Embryonic facial prominence (tissue), 1 donor: Measurements from ENCODE around the gene SCAF11.

Source experiments
- DNase-seq: peaks from one replicate; pipeline ENCODE4 v3.0.0-alpha.2; 2016; ENCODE audit errors: extremely low spot score

Gene SCAF11

DNA sequence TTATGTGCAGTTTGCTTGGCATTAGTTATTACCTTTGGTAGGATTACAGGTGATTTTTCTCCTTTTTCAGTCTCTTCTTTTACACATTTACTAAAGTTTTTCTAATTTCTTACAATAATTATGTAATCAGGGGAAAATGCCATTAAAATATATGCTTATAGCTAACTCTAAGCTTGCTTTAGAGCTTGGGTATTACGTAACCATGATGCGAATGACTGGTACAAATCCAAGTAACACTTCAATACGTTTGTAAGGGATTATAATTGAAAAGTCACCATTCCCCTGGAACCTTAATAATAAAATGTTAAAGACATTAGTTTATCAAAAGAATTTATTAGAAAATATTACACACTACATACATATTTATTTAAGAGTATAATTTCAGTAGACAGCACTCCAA, 71.6 kb downstream of the SCAF11 start:
- DNase-seq = no peak

DNA sequence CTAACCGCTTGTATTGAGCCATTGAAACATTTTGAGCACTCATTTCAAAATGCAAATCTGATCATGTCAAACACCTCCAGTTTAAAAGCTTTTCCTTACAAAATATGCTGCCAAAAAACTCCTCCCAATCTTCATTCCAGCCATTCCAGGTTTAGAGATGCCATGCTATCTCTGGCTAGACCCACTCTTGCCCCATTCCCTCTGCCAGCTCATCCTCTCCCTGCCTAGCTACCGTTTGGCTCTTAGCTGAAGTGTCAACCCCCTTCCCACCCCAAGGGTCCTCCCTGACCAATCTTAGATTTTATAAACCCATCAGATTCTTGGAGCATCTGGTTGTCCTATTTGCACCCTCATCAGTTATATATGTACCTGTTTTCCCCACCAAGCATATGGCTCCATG, 75.0 kb downstream of the SCAF11 start:
- no peak for DNase-seq

DNA sequence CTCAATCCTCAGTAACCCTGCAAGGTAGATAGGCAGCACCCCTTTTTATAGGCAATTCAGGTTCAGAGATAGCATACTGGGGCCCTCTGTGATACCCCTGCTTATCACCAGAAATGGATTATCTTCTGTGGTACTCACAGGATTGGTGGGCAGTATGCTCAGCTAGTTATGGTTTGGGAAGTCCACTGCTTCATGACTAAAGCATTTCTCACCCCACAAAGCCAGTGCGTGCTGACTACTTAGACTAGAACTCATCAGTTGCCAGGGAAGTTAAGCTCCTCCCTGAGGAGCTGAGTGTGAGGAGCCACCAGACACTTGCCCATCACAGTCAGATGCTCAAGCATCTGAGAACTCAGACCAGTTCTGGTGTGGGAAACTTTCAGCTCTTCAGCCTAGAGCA, 76.3 kb downstream of the SCAF11 start:
- no peak for DNase-seq

DNA sequence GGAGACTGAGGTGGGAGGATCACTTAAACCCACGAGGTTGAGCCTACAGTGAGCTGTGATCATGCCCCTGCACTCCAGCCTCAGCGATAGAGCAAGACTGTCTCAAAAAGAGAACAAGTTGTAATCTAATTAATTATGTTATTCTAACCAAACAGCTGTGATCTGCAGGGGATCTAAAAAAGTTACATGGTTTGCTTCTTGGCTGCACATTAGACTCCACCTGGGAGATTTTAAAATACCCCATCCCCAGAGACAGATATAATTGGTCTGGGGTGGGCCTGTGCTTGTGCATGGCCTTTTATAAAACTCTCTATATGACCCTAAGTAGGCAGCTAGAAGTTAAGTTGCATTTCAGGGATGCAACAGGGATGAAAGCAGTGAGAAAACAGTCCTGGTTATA, 76.7 kb downstream of the SCAF11 start:
- no peak for DNase-seq

DNA sequence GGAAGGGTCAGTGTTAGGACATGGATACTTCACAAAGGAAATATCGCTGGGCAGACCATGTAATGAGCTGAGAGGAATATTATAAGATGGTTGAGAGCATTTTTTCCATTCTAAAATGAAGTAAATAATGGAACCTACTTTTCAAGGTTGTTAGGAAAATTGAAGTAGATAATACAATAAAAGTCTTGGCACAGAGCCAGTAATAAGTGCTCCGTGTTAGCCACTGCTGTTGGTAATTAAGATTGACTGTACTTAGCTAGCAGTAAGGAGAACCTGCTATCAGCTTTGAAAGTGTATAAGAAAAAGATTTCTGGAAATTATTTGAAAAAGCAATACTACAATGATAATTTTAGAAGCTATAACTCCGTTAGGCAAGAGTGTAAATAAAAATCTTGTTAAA, 77.6 kb downstream of the SCAF11 start:
- DNase-seq = no peak

DNA sequence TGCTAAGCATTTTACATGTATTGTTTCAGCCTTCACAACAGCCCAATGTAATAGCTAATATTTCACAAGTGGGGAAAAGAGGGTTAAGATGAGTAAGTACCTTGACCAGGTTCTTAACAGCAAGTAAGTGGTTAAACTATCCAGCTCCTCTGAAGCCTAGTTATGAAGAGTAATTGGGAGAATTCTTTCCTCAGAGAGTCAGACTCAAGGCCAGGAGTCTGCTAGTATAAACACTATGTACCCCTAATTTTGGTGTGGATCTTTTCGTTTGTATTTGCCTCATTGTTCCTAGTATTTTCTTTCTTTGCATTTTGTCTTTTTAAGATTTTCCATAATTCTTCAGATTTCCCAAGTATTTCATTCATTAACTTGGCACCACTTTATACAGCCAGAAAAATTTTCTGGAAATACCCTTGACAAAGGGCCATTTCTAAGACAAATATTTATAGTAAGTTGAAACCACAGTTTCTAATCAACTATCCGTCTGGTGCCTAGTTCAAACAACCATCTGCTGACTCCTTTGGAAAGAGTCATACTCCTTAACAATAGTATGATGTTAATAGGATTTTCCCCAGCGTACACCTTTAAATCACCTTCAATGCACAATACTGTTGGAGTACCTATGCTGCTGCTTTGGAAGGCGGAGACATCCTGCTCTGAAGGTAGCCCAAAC, 81.2 kb downstream of the SCAF11 start:
- DNase-seq = no peak

DNA sequence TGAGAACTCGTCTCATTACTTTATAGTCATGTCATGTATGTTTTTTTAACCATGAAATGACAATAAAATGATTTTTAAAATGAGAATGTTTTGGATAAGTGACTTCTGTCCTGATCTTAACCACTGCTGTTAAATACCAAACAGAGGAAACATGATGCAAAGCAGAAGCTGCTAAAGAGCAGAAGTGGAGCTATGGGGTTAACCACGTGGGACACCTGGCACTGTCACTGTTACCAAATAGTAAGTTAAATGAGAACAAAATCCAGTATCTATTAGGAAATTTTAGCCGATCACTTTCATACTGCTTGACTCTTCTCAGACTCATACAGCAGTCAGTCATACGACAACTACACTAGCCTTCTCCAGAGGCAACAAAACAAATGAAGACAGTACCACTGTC, 82.4 kb downstream of the SCAF11 start:
- no peak for DNase-seq

DNA sequence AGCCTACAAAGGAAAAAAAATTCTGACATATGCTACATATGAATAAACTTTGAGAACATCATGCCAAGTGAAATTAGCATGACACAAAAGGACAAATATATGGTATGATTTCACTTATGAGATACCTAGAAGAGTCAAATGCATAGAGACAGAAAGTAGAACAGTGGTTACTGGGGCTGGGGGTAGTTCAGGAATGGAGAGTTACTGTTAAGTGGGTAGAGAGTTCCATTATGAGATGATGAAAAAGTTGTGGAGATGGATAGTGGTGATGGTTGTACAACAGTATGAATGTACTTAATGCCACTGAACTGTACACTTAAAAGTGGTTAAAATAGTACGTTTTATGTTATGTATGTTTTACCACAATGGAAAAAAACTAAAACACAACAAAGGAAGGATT, 92.3 kb downstream of the SCAF11 start:
- no peak for DNase-seq

DNA sequence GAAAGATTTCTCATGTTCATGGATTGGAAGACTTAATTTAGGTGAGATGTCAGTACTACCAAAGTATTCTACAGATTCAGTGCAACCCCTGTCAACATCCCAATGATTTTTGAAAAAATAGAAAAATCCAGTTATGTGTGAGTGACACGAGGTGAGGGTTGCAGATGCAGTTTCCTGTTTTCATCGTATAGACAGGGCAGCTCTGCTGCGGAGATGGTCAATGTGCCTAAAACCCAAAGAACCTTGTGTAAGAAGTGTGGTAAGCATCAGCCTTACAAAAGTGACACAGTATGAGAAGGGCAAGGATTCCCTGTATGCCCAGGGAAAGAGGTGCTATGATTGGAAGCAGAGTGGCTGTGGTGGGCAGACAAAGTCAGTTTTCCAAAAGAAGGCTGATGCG, 94.4 kb downstream of the SCAF11 start:
- DNase-seq = no peak

DNA sequence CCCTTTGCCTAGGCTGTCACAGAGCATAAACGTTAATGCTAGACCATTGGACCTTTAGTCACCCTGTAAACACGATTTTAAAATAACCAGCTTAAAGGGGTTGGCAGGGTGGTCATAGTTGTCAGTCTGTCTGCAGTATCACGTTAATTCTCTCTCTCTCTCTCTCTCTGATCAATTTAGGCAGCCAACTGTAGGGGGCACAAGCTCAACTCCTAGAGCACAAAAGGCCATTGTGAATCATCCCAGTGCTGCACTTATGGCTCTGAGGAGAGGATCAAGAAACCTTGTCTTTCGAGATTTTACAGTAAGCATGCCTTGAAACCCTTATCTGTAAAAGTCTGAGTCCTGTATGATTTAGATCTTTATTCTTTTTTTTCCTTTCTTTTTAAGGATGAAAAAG, 97.1 kb downstream of the SCAF11 start:
- DNase-seq = no peak

DNA sequence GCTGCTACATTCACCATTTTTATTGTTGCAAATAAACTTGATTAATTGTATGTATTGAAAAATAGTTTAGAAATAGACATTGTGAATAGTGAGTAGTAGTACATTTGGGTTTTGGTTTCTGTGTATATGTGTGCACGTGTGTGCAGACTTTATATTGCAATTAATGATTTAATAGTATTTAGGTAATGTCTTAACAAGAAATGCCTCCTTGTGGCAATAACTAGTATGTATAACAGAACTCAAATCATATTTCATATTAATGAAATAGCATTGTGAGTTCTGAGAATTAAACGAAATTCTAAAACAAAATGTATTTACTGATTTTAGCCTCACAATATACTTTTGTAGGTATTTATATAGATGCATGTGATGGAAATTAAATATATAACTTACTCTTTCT, 100.1 kb downstream of the SCAF11 start:
- DNase-seq = no peak

DNA sequence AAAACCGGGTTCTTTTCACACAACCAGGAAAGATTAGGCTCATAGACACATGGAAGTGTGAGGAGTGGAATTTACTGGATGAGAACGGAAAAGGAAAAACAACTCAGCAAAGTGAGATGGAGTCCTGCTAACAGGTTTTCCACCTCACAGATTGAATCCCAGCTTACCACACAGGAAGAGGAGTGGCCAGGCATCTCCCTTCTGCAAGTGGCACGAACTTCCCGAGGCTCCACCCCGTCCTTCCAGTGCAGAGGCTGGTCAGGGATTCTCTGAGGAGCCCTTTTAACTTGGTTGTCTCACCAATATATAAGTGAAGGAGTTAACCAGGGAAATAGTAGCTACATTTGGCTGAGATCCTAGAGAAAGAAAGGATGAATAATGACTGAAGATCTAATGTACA, 102.8 kb downstream of the SCAF11 start:
- no peak for DNase-seq

DNA sequence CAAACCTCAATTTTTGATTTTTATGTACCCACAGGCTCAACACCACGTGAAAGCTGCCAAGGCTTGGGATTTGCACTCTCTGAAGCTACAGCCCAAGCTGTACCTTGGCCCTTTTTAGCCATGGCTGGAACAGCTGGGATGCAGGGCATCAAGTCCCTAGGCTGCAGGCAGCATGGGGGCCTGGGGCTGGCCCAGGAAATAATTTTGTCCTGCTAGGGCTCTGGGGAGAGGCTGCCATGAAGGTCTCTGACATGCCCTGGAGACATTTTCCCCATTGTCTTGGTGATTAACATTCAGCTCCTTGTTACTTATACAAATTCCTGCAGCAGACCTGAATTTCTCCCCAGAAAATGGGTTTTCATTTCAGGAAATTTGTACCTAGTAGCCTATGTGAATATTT, 103.7 kb downstream of the SCAF11 start:
- no peak for DNase-seq

DNA sequence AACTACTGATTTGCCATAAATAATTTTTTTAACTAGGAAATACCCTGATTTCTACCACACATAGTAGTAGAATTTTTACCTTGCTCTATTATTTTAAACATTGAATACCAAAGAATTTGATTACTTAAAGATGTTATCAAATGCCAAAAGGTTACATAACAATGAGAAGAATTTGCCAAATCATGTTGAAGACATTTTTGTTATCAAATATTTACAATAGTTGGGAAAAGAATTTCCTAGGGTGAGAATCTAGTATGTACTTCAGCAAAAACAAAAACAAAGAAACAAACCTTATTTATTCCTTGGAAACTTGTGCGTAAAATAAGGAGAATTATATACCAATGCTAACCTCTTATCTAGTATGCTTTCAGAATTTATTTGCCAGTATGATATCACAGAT, 107.2 kb downstream of the SCAF11 start:
- DNase-seq = no peak

DNA sequence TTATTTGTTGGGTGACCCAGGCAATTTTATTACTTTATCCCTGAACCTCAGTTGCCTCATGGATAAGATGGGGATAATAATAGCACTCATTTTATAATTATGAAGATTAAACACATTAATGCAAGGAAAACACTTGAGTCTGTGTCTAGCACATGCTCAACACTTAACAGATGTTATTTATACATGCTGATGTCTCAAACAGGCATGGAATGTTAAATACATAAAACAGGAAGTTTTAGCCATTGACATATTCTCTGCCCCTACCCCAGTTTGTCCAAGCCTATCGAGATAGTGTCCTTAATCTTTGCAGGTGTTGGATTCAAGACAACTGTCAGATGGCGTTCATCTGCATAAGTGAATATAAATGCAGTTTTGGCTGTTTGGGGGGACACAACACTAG, 109.8 kb downstream of the SCAF11 start:
- no peak for DNase-seq

DNA sequence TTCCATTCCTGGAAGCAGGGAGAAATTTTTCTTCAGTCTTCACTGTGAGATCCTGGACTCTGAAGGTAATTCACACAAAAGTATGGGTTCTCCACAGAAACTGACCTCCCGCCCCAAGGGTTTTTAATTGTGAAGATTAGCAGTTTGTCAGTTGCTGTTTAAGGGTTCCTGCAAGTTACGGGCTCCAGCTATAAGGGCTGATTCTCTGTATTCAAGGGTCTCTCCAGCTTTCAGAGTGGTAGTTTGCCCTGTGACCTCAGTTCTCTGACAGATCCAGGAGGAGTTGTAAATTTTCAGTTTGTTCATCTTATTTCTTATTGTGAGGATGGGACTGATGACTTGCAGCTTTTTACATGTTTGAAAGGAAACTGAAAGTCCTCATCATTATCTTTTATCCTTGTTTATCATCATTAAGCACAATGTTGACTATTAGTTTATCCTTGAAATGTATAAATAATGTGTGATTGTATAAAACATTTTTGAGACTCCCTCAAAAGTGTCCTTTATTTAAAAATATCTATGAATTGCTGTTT, 110.9 kb downstream of the SCAF11 start:
- no peak for DNase-seq

DNA sequence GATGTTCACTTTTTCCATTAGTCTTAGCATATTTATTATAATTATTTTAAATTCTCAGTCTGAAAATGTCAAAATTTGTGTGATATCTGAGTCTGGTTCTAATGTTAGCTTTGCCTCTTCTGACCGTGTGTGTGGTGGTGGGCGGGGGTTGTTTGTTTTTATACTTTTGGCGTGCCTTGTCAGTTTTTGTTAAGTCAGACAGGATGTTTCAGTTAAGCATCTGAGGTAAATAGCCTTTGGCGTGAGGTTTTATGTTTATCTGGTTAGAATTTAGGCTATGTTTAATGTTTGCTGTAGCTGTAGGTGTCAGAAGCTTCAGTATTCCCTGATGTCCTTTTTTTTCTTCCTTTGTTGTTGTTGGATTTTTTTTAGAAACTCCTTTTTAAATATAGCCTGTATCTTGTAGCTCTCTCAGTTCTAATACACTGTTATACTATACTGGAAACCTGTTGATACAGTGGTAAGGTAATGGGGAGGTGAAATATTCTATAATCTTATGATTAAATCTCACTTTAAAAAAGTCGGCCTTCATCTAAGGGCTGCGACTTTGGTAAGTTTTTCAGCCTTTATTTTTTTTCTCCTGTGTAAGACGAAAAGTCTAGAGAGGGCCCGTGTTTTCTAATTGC, 111.6 kb downstream of the SCAF11 start:
- no peak for DNase-seq

DNA sequence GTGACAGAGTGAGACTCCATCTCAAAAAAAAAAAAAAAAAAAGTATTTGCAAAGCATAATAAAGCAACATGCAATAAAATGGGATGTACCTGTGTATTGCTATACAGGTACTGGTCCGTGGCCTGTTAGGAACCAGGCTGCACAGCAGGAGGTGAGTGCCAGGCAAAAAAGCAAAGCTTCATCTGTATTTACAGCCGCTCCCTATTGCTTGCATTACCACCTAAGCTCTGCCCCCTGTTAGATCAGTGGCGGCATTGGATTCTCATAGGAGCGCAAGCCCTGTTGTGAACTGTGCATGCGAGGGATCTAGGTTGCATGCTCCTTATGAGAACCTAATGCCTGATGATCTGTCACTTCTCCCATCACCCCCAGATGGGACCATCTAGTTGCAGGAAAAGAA, 113.3 kb downstream of the SCAF11 start:
- no peak for DNase-seq

DNA sequence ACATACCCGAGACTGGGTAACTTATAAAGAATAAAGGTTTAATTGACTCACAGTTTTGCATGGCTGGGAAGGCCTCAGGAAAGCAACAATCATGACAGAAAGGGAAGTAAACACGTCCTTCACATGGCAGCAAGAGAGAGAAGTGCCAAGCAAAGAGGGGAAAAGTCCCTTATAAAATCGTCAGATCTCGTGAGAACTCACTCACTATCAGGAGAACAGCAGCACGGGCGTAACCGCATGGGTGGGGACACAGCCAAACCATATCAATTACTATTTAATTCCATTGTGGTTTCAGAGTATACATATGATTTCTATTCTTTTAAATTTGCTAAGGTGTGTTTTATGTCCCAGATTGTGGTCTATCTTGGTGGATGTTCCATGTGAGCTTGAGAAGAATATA, 117.9 kb downstream of the SCAF11 start:
- DNase-seq = no peak
